Activated T-cell treated with anti-CD3 and anti-CD28 coated beads, Interleukin-2, amount 50 U/mL, for 4 hours (primary cell): ENCODE results near the gene TRPC4. TPM values are rescaled to one million over a fixed set of nuclear protein-coding genes. Genes with fewer than 3 reads are reported as not detected.
"Not testable (repeated sequence)": the region's sequence is repeated elsewhere in the genome, so short reads cannot be mapped to it uniquely, and the experiment has no call there.

Experiments
- ATAC-seq, 2 donors: fragments of 200-7000 bp; cut with Tn5 transposase; one replicate each; pipeline ENCODE4 v1.10.0; 2021
- DNase-seq: peaks from one replicate; pipeline ENCODE4 v3.0.0-alpha.2; 2020
- H3K27me3 Mint-ChIP-seq: one replicate; pipeline ENCODE4 v1.8.0; 2021; ENCODE audit warnings: low read depth, mixed read lengths
- H3K36me3 Mint-ChIP-seq: one replicate; pipeline ENCODE4 v1.8.0; 2022; ENCODE audit warnings: mixed read lengths; ENCODE audit not compliant: insufficient read depth
- H3K4me1 Mint-ChIP-seq: one replicate; pipeline ENCODE4 v1.8.0; 2021; ENCODE audit warnings: low read depth, mixed read lengths
- H3K4me3 Mint-ChIP-seq: one replicate; pipeline ENCODE4 v1.8.0; 2021; ENCODE audit warnings: mild to moderate bottlenecking, moderate library complexity, mixed read lengths
- H3K9me3 Mint-ChIP-seq: one replicate; pipeline ENCODE4 v1.8.0; 2021; ENCODE audit warnings: mixed read lengths
- total RNA-seq, 3 donors: library from RNA; stranded (reverse); gene quantifications; one replicate each; pipeline ENCODE4 v1.2.1, GENCODE V29; 2021

The TRPC4 gene
- total RNA-seq, 3 donors from 2014 or later: not detected

DNA sequence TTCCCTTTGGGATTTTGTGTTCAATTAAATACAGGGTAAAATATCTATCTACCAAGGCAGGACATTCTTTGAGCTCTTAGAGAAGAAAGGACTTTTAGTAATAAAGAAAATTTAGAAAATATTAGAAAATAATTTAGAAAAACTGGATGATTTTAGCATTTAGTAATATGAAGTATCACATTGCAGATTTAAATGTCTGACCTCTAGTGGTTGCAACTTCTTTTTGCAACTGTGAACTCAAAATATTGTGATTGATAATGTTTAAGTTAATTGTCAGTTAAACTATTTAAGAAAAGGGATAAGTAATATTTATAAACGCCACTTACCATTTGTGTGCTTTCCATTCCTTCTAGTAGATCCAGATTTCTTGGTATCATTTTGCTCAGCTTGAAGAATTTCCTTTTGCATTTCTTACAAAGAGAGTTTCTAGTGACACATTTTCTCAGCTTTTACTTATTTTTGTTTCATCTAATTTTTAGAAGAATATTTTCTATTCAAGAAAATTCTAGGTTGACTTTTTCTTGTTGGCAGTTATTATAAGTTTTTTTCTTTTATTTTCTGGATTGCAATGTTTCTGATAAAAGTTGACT, 260.7 kb downstream of the TRPC4 start:
- H3K27me3 Mint-ChIP-seq: peaks cover 1% of the 10 kb centered on the region
- DNase-seq: no peak

DNA sequence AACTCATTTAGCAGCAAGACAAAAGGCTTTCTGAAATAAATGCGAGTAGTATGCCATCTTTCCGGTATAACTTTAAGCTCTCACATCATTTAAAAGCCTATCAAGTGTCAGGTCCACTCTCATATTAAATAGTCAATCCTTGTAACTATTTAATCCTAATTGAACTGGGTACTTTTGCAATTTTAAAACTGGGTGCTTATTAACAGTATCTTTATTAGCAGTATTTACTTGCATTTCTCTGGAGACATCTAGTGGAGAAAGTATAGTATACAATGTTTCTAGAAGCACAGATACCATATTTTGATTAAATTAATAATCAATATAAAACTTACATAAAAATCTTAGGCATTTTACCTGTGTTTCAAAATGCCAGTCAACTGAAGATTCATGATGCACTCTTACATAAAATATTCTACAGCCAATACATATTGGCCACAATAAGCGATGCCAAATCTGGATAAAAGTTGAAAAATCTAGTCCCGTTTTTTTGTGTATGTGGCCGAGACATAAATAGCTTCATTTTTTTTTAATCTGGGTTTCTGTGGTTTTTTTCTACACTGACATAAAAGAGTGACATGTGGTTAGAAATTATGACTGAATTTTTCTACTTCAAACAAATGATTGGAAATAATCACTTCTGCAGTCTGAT, 266.7 kb downstream of the TRPC4 start:
- DNase-seq (no peak), ATAC-seq (no peak)
- Mint-ChIP-seq H3K36me3 (no peaks in the 10 kb centered on the region), H3K4me1 (no peaks in the 10 kb centered on the region), H3K9me3 (peaks cover 3% of the 10 kb centered on the region), H3K27me3 (no peaks in the 10 kb centered on the region), H3K4me3 (no peak overlapping the region)

More for the DNA sequence above, 260.7 kb downstream of the TRPC4 start:
- Mint-ChIP-seq H3K36me3 (no peaks in the 10 kb centered on the region), H3K4me1 (no peaks in the 10 kb centered on the region), H3K9me3 (peaks cover 3% of the 10 kb centered on the region), H3K4me3 (no peak overlapping the region)
- ATAC-seq: no peak

DNA sequence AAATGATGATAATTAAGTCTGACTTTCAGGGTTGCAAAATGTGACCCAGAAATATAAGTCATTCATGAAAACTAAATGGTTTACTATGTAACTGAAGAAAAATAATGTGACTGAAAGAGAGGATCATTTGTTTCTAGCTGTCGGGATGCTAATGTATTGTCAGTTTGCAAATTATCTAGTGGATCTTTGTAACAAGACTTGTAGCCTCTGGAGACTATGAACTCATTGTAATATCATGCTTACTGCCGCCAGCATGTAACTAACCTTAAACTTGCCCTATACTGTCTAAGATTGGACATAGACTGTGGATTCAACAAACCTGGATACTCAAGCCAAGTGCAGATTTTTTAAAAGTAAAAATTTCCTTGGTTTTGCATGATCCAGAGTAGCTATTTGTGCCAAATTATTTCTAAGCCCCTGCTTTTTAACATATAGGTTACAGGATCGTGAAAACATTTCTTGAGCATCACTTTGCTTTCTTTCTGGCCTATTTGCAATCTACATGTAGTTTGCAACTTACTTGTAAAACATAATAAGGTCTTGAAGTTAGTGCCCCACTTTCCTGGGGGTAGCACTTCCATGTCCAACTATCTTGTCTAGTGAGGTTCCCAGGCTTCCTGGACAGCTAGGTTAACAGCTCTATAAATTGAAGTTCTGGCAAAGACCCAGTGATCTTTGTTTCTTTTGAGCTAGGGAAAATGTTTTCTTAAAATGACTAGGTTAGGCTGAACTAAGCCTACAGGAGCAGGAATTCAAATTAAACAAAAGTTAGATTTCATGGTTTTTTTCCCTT, 267.7 kb downstream of the TRPC4 start:
- no peak overlapping the region for H3K4me3 Mint-ChIP-seq
- no peak for ATAC-seq
- no peak for DNase-seq
- H3K9me3 Mint-ChIP-seq: peaks cover 3% of the 10 kb centered on the region
- no peaks in the 10 kb centered on the region for H3K4me1 Mint-ChIP-seq
- H3K27me3 Mint-ChIP-seq: no peaks in the 10 kb centered on the region
- H3K36me3 Mint-ChIP-seq: no peaks in the 10 kb centered on the region

DNA sequence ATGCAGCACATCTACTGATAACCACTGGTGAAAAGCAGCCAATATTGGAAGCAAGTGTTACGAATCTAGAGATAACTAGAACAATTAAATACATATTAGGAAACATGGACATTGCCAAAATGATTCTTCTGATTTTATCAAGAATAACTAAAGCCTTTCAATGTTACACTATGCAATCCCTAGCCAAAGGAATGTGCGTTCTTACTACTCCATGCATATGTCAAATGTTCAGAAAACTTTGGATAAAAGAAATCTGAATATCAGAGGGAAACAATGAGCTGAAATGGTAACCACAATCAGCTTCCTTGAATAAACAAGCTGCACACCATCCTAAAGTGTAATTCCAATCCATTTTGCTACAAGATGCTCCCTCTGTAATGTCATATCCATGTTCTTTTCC, 270.1 kb downstream of the TRPC4 start:
- ATAC-seq: no peak
- no peaks in the 10 kb centered on the region for H3K9me3 Mint-ChIP-seq

GRCh38 chr13:37598597-37598996, 271.0 kb downstream of the TRPC4 start, which contains the start of gene POSTN:
Gene POSTN, minus strand, starts transcription at chr13:37598768. Its CDS starts 42 bp downstream, at chr13:37598726.
- no peaks in the 10 kb centered on the region for H3K36me3 Mint-ChIP-seq
- H3K4me3 Mint-ChIP-seq: no peak within 1 kb of the TSS
- no peaks in the 10 kb centered on the region for H3K9me3 Mint-ChIP-seq
- no peak for DNase-seq
- no peak for ATAC-seq
- no peaks in the 10 kb centered on the region for H3K27me3 Mint-ChIP-seq
- no peaks in the 10 kb centered on the region for H3K4me1 Mint-ChIP-seq

More for the DNA sequence above, 270.1 kb downstream of the TRPC4 start:
- Mint-ChIP-seq H3K27me3 (no peaks in the 10 kb centered on the region), H3K4me3 (no peak overlapping the region), H3K36me3 (no peaks in the 10 kb centered on the region), H3K4me1 (no peaks in the 10 kb centered on the region)
- no peak for DNase-seq

GRCh38 chr13:37597477-37598025, 272.0 kb downstream of the TRPC4 start:
- H3K4me1 Mint-ChIP-seq: no peaks in the 10 kb centered on the region
- H3K9me3 Mint-ChIP-seq: no peaks in the 10 kb centered on the region
- no peak for DNase-seq
- no peak overlapping the region for H3K4me3 Mint-ChIP-seq
- H3K36me3 Mint-ChIP-seq: no peaks in the 10 kb centered on the region
- H3K27me3 Mint-ChIP-seq: no peaks in the 10 kb centered on the region
- ATAC-seq: no peak

DNA sequence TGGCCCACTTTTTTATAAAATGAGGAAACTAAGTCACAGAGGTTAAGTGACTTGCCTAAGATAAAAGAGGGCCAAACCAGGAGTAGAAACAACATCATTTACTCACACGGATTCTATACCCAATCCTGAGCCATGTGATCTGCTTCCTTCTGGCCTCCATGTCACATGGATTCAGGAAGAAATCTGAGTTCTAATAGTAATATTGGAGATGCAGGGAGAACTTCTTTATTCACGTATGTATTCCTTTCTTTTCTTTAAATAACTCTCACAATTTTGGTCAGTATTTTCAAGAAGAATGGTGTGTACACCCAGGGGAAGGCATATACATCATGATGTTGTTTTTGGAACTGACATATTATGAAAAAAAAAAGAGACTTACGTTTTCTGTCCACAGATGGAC, 272.8 kb downstream of the TRPC4 start:
- Mint-ChIP-seq H3K4me1 (no peaks in the 10 kb centered on the region), H3K9me3 (no peaks in the 10 kb centered on the region), H3K4me3 (no peak overlapping the region), H3K36me3 (no peaks in the 10 kb centered on the region), H3K27me3 (no peaks in the 10 kb centered on the region)
- DNase-seq (no peak), ATAC-seq (no peak)

DNA sequence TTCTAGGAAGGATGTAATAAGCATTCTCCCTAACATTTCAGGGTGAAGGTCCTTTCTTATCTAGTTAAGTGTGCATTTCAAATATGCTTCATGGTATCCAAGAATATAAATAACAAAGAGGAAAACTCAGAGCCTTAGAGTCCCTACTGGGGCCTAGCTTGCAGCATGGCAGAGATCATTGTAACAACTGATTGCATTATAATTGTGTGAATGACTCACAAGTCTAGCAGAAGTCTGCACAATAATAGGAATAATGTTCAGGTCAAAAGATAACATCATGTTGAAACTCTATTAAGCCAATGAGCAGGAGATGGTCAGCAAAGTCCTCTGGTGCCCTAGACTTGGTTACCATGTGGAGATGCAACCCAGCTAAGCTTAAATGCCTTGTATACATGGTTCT, 274.4 kb downstream of the TRPC4 start:
- no peak for ATAC-seq

GRCh38 chr13:37594550-37594949, 275.0 kb downstream of the TRPC4 start:
- DNase-seq (no peak), ATAC-seq (no peak)
- no peaks in the 10 kb centered on the region for H3K36me3 Mint-ChIP-seq
- H3K4me3 Mint-ChIP-seq: no peak overlapping the region
- no peaks in the 10 kb centered on the region for H3K4me1 Mint-ChIP-seq
- no peaks in the 10 kb centered on the region for H3K9me3 Mint-ChIP-seq
- H3K27me3 Mint-ChIP-seq: no peaks in the 10 kb centered on the region

More for the DNA sequence above, 274.4 kb downstream of the TRPC4 start:
- DNase-seq: no peak
- H3K36me3 Mint-ChIP-seq: no peaks in the 10 kb centered on the region
- no peaks in the 10 kb centered on the region for H3K27me3 Mint-ChIP-seq
- no peaks in the 10 kb centered on the region for H3K9me3 Mint-ChIP-seq
- H3K4me1 Mint-ChIP-seq: no peaks in the 10 kb centered on the region
- H3K4me3 Mint-ChIP-seq: no peak overlapping the region

DNA sequence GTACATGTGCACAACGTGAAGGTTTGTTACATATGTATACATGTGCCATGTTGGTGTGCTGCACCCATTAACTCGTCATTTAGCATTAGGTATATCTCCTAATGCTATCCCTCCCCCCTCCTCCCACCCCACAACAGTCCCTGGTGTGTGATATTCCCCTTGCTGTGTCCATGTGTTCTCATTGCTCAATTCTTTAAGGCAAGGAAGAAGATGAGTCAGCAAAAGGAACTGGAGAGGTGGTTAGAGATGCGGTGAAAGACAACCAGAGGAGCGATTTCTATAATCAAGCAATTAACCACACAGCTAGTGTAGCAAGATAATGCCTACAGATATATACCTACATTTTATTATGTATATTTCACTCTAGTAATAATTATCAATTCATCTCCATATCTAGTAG, 280.2 kb downstream of the TRPC4 start:
- not testable (repeated sequence) for H3K27me3 Mint-ChIP-seq, H3K9me3 Mint-ChIP-seq, ATAC-seq, DNase-seq, H3K36me3 Mint-ChIP-seq, H3K4me3 Mint-ChIP-seq, H3K4me1 Mint-ChIP-seq

DNA sequence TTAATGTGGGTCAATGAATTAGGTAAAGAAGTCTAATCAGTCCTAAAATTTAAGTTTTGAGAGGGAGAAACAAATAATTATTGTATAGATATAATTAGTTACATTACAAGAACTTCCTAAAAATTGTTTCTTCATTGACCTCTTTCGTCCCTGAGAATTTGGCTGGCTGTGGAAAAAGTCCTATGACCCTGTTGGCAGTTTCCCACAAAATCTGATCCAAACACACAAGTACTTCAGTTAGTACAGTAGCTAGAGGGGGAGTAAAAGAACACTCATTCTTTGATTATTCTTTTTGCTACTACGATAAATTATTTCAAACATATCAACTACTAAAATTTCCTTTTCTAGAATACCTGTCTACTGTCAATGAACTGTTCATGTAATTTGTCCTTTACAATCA, 282.3 kb downstream of the TRPC4 start:
- DNase-seq (no peak), ATAC-seq (no peak)
- no peak overlapping the region for H3K4me3 Mint-ChIP-seq
- H3K27me3 Mint-ChIP-seq: no peaks in the 10 kb centered on the region
- H3K4me1 Mint-ChIP-seq: no peaks in the 10 kb centered on the region
- H3K9me3 Mint-ChIP-seq: no peaks in the 10 kb centered on the region
- H3K36me3 Mint-ChIP-seq: no peaks in the 10 kb centered on the region
